GM18868 (cell line): ENCODE data around the gene LRRC63.
"Not testable (repeated sequence)": the region's sequence is repeated elsewhere in the genome, so short reads cannot be mapped to it uniquely, and the experiment has no call there.

ENCODE experiments used
- ATAC-seq: cut with Tn5 transposase; IDR thresholded peaks from one replicate; pipeline ENCODE4 v1.9.1; 2021; ENCODE audit warnings: mild to moderate bottlenecking, moderate library complexity; ENCODE audit not compliant: unreplicated experiment

Gene LRRC63

DNA sequence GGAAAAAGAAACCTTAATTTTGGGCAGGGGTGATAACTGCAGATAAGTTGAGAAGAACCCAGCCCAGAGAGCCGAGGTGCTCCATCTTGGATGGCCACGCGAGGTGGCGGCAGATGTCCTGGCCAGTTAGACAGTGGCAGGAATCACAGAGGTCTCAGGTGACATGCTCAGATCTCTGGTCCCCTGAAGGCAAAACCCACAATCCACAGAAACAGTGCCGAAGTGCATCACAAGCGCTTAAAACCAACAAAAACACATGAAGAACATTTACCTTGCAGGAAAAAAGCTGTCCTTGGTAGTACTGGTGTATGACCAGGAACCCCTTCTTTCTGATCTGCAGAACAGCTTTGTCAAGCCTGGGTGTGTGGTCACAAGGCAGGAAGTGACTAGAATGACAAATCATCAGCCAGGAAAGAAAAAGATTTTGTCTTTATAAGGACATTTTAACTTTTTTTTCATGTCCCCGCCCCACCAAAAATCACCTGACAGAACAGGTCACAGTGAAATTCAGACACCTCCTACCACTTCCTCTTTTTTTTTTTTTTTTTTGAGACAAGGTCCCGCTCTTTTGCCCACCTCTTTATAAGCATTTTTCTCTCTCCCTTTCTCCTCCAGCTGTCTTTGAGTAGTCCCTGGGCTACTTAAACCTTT is 29.8 kb upstream of the LRRC63 start, which contains the start of gene LCP1:
TSS of gene LCP1 (minus strand) at position 338 of the 651 bp plus-strand sequence. CDS start 22,515 bp downstream, outside the sequence.
- ATAC-seq = peak; percentile 64

GRCh38 chr13:46182491-46182877 is 29.2 kb upstream of the LRRC63 start:
- peak; percentile 16 for ATAC-seq

- ATAC-seq = no peak
These were observed 28.4 kb upstream of the LRRC63 start for GRCh38 chr13:46183018-46183946.

- ATAC-seq = peak; percentile 52
These were observed 27.4 kb upstream of the LRRC63 start for GRCh38 chr13:46184277-46184699.

- no peak for ATAC-seq
These were observed 26.1 kb upstream of the LRRC63 start for GRCh38 chr13:46185634-46186033.

DNA sequence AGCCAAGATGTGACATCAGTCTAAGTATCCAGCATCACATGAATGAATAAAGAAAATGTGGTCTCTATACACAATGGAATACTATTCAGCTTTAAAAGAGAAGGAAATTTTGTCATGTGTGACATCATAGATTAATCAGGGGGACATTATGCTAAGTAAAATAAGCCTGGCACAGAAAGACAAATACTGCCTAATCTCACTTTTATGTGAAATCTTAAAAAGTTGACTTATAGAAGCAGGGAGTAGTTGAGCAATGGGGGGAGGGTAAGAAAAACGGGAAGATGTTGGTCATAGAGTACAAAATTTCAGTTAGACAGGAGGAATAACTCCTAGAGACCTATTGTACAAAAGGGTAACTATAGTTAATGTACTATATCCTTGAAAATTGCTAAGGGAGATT is 19.3 kb upstream of the LRRC63 start:
- no peak for ATAC-seq

- no peak for ATAC-seq
These were observed 16.7 kb upstream of the LRRC63 start for GRCh38 chr13:46195016-46195415.

- peak; percentile 47 for ATAC-seq
These were observed 14.3 kb upstream of the LRRC63 start for GRCh38 chr13:46197299-46198048.

DNA sequence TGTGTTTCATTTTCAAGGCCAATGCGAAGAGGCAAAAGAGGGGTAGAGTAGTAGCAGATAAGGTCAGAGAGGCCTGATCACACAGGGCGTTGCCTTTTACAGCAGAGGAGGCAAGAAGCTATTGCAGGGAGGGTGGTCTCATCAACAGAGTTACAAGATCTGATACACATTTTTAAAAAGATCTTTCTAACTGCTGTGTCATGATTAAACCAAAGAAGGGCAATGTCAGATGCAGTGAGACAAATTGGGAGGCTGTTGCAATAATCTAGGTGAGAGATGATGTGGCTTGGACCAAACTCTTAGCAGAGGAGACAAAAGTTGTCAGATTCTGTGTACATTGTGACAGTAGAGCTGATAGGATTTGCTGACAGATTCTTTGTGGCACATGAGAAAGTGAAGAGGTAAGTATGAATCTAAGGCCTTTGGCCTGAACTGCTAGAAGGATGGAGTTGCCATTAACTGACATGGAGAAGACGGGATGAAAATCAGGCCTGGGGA is 13.0 kb upstream of the LRRC63 start:
- ATAC-seq = no peak

DNA sequence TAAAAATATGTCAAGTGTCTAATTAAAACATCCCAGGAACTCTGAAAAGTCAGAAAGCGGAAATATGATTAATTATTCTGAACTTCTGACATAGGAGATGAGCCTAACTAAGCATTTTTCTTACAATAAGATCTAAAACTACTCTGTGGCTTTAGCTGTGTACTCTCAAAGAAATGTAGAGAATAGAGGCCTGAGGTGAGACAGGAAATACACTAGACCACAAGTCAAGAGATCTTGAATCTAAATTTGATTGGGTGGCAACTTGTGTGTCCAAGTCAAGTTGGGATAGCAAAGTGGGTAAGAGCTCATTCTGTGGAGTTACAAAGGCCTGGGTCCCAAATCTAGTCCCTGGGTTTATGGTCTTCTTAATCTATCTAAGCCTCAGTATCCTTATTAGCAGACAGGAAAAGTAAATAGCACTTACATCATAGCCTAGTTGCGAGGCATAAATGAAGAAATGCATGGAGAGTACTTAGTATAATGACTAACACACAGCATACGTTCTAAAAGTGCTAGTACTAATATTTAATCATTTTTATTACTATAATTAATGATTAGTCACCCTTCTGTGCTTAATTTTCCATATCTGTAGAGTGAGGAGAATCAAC is 9.4 kb upstream of the LRRC63 start:
- ATAC-seq = no peak

- ATAC-seq = no peak
These were observed 8.8 kb upstream of the LRRC63 start for GRCh38 chr13:46202966-46203365.

- no peak for ATAC-seq
These were observed 5.6 kb upstream of the LRRC63 start for GRCh38 chr13:46206143-46206542.

- no peak for ATAC-seq
These were observed 3.9 kb upstream of the LRRC63 start for GRCh38 chr13:46207828-46208227.

GRCh38 chr13:46210362-46211083 is 1.2 kb upstream of the LRRC63 start:
- ATAC-seq = no peak

DNA sequence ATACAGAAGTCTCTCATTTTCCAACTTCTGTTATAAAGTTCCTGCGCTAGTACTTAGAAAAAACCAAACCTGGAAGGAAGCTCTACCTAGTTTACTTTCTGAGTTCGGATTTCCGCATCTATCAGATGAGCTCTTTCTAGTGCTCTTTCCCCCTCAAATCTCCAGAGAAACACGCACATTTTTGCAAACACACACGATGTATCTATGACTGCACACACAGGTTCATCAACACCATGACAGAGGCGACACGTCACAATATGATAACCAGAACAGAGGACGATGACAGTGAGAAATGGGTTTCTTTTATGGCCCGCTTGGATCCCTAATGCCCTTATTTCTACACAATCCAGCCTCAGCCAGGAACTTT is 629 bp upstream of the LRRC63 start:
- peak; percentile 24 for ATAC-seq

- ATAC-seq = no peak
These were observed 1.5 kb downstream of the LRRC63 start for GRCh38 chr13:46213242-46213641.

DNA sequence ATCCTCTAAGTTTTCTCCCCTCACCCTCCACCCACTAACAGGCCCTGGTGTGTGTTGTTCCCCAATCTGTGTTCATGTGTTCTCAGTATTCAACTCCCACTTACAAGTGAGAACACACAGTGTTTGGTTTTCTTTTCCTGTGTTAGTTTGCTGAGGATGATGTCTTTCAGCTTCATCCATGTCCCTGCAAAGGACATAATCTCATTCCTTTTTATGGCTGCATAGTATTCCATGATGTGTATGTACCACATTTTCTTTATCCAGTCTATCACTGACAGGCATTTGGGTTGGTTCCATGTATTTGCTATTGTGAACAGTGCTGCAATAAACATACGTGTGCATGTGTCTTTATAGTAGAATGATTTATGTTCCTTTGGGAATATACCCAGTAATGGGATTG is 3.0 kb downstream of the LRRC63 start:
- ATAC-seq = not testable (repeated sequence)

- ATAC-seq = not testable (repeated sequence)
These were observed 8.5 kb downstream of the LRRC63 start for GRCh38 chr13:46220234-46220633.

- ATAC-seq = no peak
These were observed 17.5 kb downstream of the LRRC63 start for GRCh38 chr13:46229251-46229650.

DNA sequence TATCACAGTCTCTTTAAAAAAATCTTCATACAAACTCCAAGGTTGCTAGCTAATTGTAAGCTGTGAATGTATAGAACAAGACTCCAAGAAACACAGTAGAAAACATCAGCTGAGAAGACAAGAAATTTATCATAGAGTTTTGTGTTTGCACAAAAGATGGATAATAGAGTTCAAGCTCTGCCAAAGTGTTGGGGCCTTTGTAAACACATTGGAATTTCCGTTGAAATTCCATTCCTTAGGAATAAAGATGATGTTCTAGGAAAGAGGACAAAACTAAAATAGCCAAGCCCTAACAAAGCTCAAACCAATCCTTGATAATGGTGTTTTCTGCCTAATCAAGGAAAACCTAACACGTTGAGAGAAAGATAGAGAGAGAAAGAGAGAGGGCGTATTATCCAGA is 20.6 kb downstream of the LRRC63 start:
- no peak for ATAC-seq
